OCI-LY7 (cell line): ENCODE data around the gene SORBS2.

Source experiments
- CTCF ChIP-seq: fragments of 200-600 bp; sonication (generic); conservative IDR thresholded peaks from 2 replicates; pipeline ENCODE4 v1.5.1; 2014; ENCODE audit warnings: mild to moderate bottlenecking, antibody characterized with exemption, low read length, moderate library complexity, mixed read lengths
- EZH2phosphoT487 ChIP-seq: fragments of 200-600 bp; sonication (generic); IDR thresholded peaks from 2 replicates; pipeline ENCODE4 v1.6.1; 2018; ENCODE audit warnings: low read depth, borderline replicate concordance, mild to moderate bottlenecking, mixed run types, antibody characterized with exemption, low read length, moderate library complexity, mixed read lengths

GRCh38 chr4:185741795-185742194, 70.2 kb downstream of the SORBS2 start:
- no peak for TF ChIP-seq CTCF
- TF ChIP-seq EZH2phosphoT487 = no peak
